DND-41 (cell line): ENCODE results near the gene THSD7A.

ENCODE experiments used
- EZH2 ChIP-seq: IDR thresholded peaks from 3 replicates; pipeline ENCODE4 v1.6.1; 2012; ENCODE audit warnings: borderline replicate concordance, low read depth, mild to moderate bottlenecking, moderate library complexity, low read length, inconsistent platforms; ENCODE audit not compliant: severe bottlenecking
- TF ChIP-seq, protein P1 (sequence below): IDR thresholded peaks from 2 replicates; pipeline ENCODE4 v1.5.1; 2012; ENCODE audit warnings: borderline replicate concordance, low read length, moderate library complexity, mild to moderate bottlenecking; ENCODE audit not compliant: poor library complexity, severe bottlenecking; ENCODE audit errors: extremely low read depth

DNA sequence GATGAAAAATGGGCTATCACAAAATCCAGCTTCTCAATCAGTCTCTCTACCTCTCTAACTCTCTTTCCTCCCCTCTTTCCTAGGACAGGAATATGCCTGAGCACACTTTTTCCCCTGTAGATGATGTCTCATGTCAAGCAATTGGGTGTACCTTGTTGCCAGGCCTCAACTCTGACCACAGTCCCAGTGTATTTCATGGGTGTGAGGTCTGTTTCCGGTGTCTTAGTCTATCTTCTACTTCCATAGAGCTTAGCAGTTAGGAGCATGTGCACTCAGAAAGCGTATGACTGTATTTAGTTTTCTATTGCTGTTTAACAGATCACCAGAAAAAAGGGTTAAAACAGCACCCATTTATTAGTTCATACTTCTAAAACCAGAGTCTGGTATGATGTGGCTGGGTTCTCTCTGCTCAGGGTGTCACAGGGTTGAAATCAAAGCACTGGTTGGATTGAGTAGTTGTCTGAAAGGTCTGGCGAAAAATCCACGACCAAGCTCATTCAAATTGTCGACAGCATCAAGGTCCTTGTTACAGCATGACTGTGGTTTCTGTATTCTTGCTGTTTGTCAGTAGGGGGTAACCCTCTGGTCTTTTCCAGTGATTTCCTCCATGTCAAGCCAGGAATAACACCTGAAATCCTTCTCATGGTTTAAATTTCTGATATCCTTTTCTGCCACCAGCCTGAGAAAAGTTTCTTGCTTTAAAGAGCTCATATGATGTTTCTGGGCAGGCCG lies 130.0 kb downstream of the THSD7A start:
- TF ChIP-seq, protein P1, sequence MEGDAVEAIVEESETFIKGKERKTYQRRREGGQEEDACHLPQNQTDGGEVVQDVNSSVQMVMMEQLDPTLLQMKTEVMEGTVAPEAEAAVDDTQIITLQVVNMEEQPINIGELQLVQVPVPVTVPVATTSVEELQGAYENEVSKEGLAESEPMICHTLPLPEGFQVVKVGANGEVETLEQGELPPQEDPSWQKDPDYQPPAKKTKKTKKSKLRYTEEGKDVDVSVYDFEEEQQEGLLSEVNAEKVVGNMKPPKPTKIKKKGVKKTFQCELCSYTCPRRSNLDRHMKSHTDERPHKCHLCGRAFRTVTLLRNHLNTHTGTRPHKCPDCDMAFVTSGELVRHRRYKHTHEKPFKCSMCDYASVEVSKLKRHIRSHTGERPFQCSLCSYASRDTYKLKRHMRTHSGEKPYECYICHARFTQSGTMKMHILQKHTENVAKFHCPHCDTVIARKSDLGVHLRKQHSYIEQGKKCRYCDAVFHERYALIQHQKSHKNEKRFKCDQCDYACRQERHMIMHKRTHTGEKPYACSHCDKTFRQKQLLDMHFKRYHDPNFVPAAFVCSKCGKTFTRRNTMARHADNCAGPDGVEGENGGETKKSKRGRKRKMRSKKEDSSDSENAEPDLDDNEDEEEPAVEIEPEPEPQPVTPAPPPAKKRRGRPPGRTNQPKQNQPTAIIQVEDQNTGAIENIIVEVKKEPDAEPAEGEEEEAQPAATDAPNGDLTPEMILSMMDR, result no peak
- TF ChIP-seq EZH2, result no peak
